Fibroblast of pulmonary artery (primary cell): Measurements from ENCODE around the gene ANO10.

ENCODE experiments used
- DNase-seq: peaks from one replicate; pipeline ENCODE4 v3.0.0-alpha.2; 2010; ENCODE audit warnings: low read depth
- H3K4me3 ChIP-seq: replicated peaks from 2 replicates; pipeline ENCODE4 v1.5.1; 2011; ENCODE audit warnings: low read depth, mild to moderate bottlenecking, control low read depth, low read length, moderate library complexity
- CTCF ChIP-seq: IDR thresholded peaks from 2 replicates; pipeline ENCODE4 v1.5.1; 2011; ENCODE audit warnings: mild to moderate bottlenecking, control low read depth, low read length, inconsistent platforms; ENCODE audit errors: missing control alignments

ANO10 gene

DNA sequence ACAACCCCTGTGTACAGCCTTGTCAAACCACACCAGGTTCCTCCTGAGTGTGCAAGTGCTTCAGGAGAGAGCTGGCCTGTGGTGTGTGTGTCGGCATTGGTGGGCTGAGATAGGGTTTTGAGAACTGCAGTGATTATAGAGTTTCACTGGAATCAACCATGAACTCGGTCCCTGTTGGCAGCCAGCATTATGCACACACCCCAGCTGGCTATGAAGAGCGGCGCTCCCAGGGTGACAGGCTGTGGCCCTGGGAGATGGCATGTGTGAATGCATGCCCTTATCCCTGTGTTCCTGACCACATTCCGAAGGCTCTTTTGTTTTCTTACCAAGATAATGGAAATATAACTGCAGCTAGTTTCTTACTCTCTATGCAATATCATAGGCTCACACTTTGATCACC lies 233.6 kb downstream of the ANO10 start:
- no peak for TF ChIP-seq CTCF
- no peak for DNase-seq
- H3K4me3 ChIP-seq: no peak overlapping the region

- H3K4me3 ChIP-seq: no peak overlapping the region
- no peak for TF ChIP-seq CTCF
- DNase-seq: peak; percentile 66
Measured at GRCh38 chr3:43379343-43379742, 242.5 kb downstream of the ANO10 start.

- DNase-seq: peak; percentile 44
- TF ChIP-seq CTCF: peak; percentile 71
- no peak overlapping the region for H3K4me3 ChIP-seq
Measured at GRCh38 chr3:43378066-43378935, 243.5 kb downstream of the ANO10 start.

- no peak overlapping the region for H3K4me3 ChIP-seq
- TF ChIP-seq CTCF: no peak
- peak; percentile 69 for DNase-seq
Measured at GRCh38 chr3:43373560-43373928, 248.3 kb downstream of the ANO10 start.

DNA sequence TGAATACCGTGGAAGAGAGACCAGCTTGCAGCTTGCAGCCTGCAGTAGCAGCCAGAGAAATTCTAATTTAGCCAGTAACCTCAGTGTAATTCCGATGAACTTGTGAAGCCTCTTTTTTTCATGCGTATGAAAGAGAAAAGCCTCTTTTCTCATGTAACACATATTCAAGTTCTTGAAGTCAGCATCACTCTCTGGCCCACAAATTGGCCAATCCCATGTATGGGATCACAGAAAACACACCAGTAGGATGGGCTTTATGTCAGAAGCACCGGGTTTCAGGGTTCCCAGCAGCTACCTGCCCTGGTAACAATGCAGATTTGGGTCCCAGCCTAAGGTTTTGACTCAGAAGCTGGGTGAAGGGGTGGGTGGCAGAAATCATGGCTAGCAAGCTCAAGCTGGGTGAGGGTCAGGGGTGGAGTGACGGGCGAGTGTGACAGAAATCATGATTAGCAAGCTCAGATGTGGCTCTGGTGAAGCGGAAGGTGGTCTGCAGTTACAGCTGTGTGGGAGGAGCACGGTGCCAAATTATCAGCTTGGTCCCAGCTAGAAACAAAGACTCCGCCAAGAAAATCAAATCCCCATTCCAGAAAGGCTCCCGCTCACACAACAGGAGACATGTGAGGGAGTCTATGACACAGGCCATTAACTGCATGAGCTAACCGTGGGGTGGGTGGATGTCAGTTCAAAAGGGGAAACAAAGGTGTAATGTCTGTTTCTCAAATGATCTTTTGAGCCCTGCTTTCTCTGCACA lies 248.8 kb downstream of the ANO10 start:
- H3K4me3 ChIP-seq: no peak overlapping the region
- TF ChIP-seq CTCF: no peak
- DNase-seq: no peak

- no peak for DNase-seq
- no peak overlapping the region for H3K4me3 ChIP-seq
- TF ChIP-seq CTCF: no peak
Measured at GRCh38 chr3:43372007-43372740, 249.6 kb downstream of the ANO10 start.
